Mucosa of rectum (tissue), 2 donors: ENCODE measurements around the gene CNFN.

Source experiments
- H3K27ac ChIP-seq, 2 donors: one replicate each; pipeline ENCODE4 v1.7.0; 2013; ENCODE audit warnings: inconsistent platforms in 2 of 2, low read depth in 2 of 2, low read length in 2 of 2
- H3K27me3 ChIP-seq, 2 donors: one replicate each; pipeline ENCODE4 v1.7.0; 2013; ENCODE audit warnings: low read length in 2 of 2; ENCODE audit not compliant: control insufficient read depth in 2 of 2, insufficient read depth in 2 of 2
- H3K36me3 ChIP-seq, 2 donors: one replicate each; pipeline ENCODE4 v1.7.0; 2013; ENCODE audit warnings: low read length in 2 of 2; ENCODE audit not compliant: control insufficient read depth in 2 of 2, insufficient read depth in 2 of 2
- H3K4me1 ChIP-seq, 2 donors: one replicate each; pipeline ENCODE4 v1.7.0; 2013; ENCODE audit warnings: low read length in 2 of 2, mild to moderate bottlenecking in 1 of 2; ENCODE audit not compliant: control insufficient read depth in 2 of 2, insufficient read depth in 2 of 2
- H3K4me3 ChIP-seq, 2 donors: one replicate each; pipeline ENCODE4 v1.7.0; 2013; ENCODE audit warnings: low read length in 2 of 2
- H3K9ac ChIP-seq, 2 donors: one replicate each; pipeline ENCODE4 v1.7.0; 2013; ENCODE audit warnings: low read length in 2 of 2, low read depth in 1 of 2, mild to moderate bottlenecking in 1 of 2
- H3K9me3 ChIP-seq, 2 donors: one replicate each; pipeline ENCODE4 v1.7.0; 2013; ENCODE audit warnings: low read length in 2 of 2; ENCODE audit not compliant: control insufficient read depth in 2 of 2
- donor health status: healthy.
- donor health status: Normal muscosa, but diverticular disease.

CNFN gene

DNA sequence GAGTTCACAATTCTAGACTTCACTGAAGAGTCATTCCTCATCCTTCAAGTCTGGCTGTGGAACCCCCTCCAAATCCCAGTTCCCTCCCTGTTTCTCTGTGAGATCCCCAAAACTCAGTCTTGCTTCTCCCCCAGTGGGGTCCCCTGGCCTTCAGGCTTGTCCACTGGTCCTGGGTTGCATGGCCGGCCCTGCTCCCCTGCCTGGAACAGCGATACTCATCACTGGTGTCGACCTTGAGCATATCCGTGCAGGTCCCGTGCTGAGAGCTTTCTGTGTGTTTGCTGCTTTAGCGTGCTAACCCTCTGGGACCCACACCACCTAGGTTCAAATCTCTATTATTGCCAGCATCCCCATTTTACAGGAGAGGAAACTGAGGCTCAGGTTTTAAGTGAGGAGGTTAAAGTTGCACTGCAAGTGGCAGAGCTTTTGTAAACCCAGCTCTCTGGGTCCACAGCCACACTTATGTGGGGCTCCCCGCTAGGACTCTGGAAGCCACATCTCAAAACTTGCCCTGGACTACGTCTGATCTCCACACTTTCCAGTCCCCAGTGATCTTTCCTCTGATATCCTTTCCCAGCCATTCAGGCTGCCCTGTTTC is 21.6 kb upstream of the CNFN start:
- Histone ChIP-seq H3K4me3 (no peak overlapping the region), H3K36me3 (no peaks in the 10 kb centered on the region), H3K27ac (no peak overlapping the region), H3K27me3 (no peaks in the 10 kb centered on the region), H3K4me1 (peaks cover 5 to 6% of the 10 kb centered on the region in 2 donors), H3K9ac (no peak overlapping the region), H3K9me3 (no peaks in the 10 kb centered on the region)

GRCh38 chr19:42410371-42410770 is 20.3 kb upstream of the CNFN start:
- no peak overlapping the region for H3K9ac ChIP-seq
- no peak overlapping the region for H3K4me3 ChIP-seq
- H3K27me3 ChIP-seq, result no peaks in the 10 kb centered on the region
- H3K9me3 ChIP-seq, result no peaks in the 10 kb centered on the region
- H3K36me3 ChIP-seq, result no peaks in the 10 kb centered on the region
- no peak overlapping the region for H3K27ac ChIP-seq
- peaks cover 5 to 6% of the 10 kb centered on the region in 2 donors for H3K4me1 ChIP-seq

DNA sequence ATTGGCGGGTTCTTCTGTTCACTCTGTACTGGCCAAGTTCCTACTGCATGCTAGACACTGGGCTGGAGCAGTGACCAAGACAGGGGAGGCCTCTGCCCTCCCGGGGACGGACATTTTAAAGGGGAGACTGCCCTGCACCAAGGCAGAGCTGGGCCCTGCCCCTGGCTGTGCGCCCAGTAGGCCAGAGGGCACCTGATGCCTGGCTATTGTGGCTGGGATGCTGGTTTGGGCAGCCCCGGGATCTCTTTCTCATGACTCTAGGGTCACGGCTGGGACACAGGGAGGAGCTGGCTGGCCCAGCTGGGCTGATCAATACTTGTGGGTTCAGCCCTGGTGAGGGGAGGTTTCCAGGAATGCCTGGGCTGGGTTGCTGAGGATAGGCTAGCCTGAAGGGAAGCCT is 19.4 kb upstream of the CNFN start:
- Histone ChIP-seq H3K27ac (no peak overlapping the region), H3K9me3 (no peaks in the 10 kb centered on the region), H3K27me3 (no peaks in the 10 kb centered on the region), H3K36me3 (no peaks in the 10 kb centered on the region), H3K4me3 (no peak overlapping the region), H3K4me1 (peaks cover 5 to 6% of the 10 kb centered on the region in 2 donors), H3K9ac (no peak overlapping the region)

DNA sequence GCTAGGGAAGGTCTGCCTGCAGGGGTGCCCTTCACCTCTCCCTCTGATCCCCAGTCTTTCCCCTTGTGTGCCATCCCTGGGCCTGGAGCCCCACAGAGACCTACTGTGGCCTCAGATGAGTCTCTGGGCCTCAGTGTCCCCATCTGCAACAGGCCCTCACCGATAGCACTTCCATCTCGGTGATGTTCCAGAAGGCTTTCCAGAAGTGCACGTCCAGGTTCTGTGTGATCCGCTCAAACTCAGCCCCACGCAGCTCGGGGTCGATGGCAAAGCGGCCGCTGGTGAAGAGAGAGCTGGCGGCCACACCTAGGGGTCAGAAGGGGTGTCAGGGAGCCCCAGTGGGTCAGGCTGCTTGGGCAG is 17.7 kb upstream of the CNFN start:
- Histone ChIP-seq H3K4me3 (no peak overlapping the region), H3K36me3 (no peaks in the 10 kb centered on the region), H3K27me3 (no peaks in the 10 kb centered on the region), H3K4me1 (peaks cover 5 to 6% of the 10 kb centered on the region in 2 donors), H3K27ac (no peak overlapping the region), H3K9ac (no peak overlapping the region), H3K9me3 (no peaks in the 10 kb centered on the region)

GRCh38 chr19:42407085-42407815 is 17.2 kb upstream of the CNFN start:
- no peaks in the 10 kb centered on the region for H3K9me3 ChIP-seq
- no peak overlapping the region for H3K4me3 ChIP-seq
- no peak overlapping the region for H3K27ac ChIP-seq
- no peaks in the 10 kb centered on the region for H3K36me3 ChIP-seq
- H3K27me3 ChIP-seq, result no peaks in the 10 kb centered on the region
- peaks cover 2 to 3% of the 10 kb centered on the region in 2 donors for H3K4me1 ChIP-seq
- no peak overlapping the region for H3K9ac ChIP-seq

DNA sequence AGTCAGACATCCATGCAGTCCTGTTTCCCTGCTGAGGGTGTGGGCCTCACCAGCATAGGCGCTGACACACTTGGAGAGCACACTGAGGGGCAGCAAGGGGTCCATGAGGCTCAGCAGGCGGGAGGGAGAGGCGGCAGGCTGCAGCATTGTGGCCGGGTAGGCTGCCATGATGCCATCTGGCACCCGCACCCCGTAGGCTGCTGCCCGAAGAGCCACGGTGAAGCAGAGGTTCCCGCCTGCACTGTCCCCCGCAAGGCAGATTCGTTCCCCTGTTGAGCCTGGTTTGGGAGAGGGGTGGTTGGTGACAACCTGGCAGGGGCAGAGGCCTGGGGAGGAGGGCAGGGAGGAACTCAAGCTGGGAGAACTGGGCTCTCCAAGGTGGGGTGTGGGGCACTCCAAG is 16.0 kb upstream of the CNFN start:
- H3K9ac ChIP-seq, result no peak overlapping the region
- H3K4me1 ChIP-seq, result peaks cover 0 to under 1% of the 10 kb centered on the region in 2 donors
- no peak overlapping the region for H3K27ac ChIP-seq
- no peaks in the 10 kb centered on the region for H3K9me3 ChIP-seq
- H3K36me3 ChIP-seq, result no peaks in the 10 kb centered on the region
- no peaks in the 10 kb centered on the region for H3K27me3 ChIP-seq
- no peak overlapping the region for H3K4me3 ChIP-seq

- no peak overlapping the region for H3K4me3 ChIP-seq
Observed at GRCh38 chr19:42403586-42403985, 13.5 kb upstream of the CNFN start.

DNA sequence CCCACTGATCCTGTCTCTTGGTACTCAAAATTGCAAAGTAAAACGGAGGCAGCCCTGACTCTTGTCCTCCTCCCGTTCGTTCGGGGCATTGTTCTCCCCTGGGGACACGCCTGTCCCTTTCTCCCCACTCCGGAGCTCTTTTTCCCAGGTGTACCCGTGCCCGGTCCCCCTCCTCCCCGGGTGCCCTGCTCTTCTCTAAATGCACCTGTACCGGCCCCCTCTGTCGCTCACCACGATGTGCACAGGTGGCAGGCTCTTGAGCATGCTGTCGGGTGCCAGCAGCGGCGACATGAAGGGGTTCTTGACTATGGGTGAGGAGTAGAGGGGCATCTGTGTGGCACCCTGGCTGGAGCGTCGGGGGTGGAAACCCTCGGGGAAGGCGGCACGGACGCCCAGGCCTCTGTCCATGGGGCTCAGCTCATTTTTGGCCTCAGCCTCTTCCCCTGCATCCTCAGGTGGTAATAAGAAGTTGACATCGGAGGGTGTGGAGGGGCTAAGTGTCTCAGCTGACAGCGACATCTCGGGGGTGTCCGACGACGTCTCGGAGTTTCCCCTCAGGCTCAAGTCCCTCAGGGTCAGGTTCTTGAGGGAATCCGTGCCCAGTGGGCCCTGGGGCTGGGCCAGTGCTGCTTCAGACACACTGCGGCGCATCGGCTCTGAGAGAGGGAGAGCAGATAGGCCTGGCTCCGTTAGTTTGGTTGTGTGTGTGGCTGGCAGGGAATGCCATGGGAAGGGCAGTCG is 12.4 kb upstream of the CNFN start:
- Histone ChIP-seq H3K9me3 (no peaks in the 10 kb centered on the region), H3K4me3 (peak overlapping the region in 1 of 2 donors; percentile 59), H3K36me3 (no peaks in the 10 kb centered on the region), H3K27me3 (no peaks in the 10 kb centered on the region), H3K4me1 (peaks cover 5% of the 10 kb centered on the region in 2 donors), H3K9ac (no peak overlapping the region), H3K27ac (no peak overlapping the region)

More at GRCh38 chr19:42403586-42403985, 13.5 kb upstream of the CNFN start:
- Histone ChIP-seq H3K9me3 (no peaks in the 10 kb centered on the region), H3K27ac (no peak overlapping the region), H3K27me3 (no peaks in the 10 kb centered on the region), H3K9ac (no peak overlapping the region), H3K36me3 (no peaks in the 10 kb centered on the region), H3K4me1 (peaks cover 0 to 2% of the 10 kb centered on the region in 2 donors)

DNA sequence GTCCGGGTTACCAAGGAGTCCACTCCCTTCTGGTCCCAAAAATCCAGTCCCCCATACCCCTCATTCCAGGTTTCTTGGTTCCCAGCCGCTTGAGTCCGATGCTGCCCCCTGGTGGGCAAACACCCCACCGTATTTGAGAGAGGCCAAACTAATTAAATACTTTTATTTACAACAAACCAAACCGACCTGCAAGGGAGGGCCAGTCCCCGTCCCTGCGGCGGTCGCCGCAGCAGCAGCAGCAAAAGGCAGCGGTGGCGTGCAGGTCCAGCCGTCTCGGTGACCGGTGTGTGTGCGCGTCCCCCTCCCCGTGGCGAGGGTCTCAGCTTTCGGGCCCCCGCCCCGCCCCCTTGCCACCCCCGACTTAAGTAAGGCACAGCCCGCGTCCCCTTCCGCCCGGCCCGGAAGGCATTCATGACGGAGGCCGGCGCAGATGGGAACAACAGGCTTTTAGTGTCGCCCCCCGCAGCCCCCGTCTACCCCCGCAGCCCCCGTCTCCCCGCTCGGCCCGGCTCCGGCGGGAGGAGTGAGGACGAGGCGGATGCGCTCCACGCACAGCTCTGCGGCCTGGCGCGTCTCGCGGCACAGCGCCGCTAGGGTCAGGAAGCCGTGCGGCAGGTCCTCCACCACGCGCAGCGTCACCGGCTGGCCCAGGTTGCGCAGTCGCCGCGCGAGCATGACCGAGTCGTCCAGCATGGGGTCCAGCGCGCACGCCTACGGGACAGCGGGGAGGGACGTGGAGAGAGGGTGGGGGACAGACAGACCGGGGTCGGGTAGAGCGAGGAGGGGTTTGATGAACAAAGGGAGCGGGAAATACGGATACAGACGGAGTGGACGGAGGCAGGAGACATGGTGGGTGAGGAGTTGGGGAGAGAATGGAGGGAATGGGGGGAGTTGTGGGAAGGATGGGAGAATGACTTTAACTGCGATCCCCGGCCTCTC is 11.5 kb upstream of the CNFN start:
- Histone ChIP-seq H3K27me3 (no peaks in the 10 kb centered on the region), H3K4me3 (peak overlapping the region; percentile 59 to 67), H3K27ac (peak overlapping the region in 1 of 2 donors; percentile 32), H3K36me3 (no peaks in the 10 kb centered on the region), H3K4me1 (peaks cover 9% of the 10 kb centered on the region in 2 donors), H3K9me3 (no peaks in the 10 kb centered on the region), H3K9ac (peak overlapping the region; percentile 32 to 48)
